SKM-1 (cell line): ENCODE data around the gene SNF8.
"Not testable (repeated sequence)": the region's sequence is repeated elsewhere in the genome, so short reads cannot be mapped to it uniquely, and the experiment has no call there.

Source experiments
- DNase-seq: peaks from one replicate; lab custom pipeline; 2025; ENCODE audit not compliant: unreplicated experiment; lab: John Stamatoyannopoulos, UW

Gene SNF8

GRCh38 chr17:48944515-48945260 lies at the start of gene SNF8:
SNF8 (minus strand) TSS chr17:48944842; CDS start chr17:48944734, 108 bp downstream.
- peak; percentile 63 for DNase-seq

- no peak for DNase-seq
Observed at GRCh38 chr17:48993951-48994350, 49.3 kb upstream of the SNF8 start.

- DNase-seq, result no peak
Observed at GRCh38 chr17:48993305-48993704, 48.7 kb upstream of the SNF8 start.

GRCh38 chr17:48992444-48992843 lies 47.8 kb upstream of the SNF8 start:
- no peak for DNase-seq

- no peak for DNase-seq
Observed at GRCh38 chr17:48990882-48991357, 46.3 kb upstream of the SNF8 start.

- DNase-seq, result no peak
Observed at GRCh38 chr17:48989100-48989499, 44.5 kb upstream of the SNF8 start.

GRCh38 chr17:48985436-48986245 lies 41.0 kb upstream of the SNF8 start:
- DNase-seq, result no peak

- DNase-seq, result no peak
Observed at GRCh38 chr17:48981927-48982539, 37.4 kb upstream of the SNF8 start.

- no peak for DNase-seq
Observed at GRCh38 chr17:48973806-48974205, 29.2 kb upstream of the SNF8 start.

- no peak for DNase-seq
Observed at GRCh38 chr17:48972749-48973097, 28.1 kb upstream of the SNF8 start.

- DNase-seq, result no peak
Observed at GRCh38 chr17:48970865-48971687, 26.4 kb upstream of the SNF8 start.

- no peak for DNase-seq
Observed at GRCh38 chr17:48970224-48970623, 25.6 kb upstream of the SNF8 start.

- peak; percentile 27 for DNase-seq
Observed at GRCh38 chr17:48961516-48962233, 17.0 kb upstream of the SNF8 start.

- no peak for DNase-seq
Observed at GRCh38 chr17:48960834-48961515, 16.3 kb upstream of the SNF8 start.

- DNase-seq, result no peak
Observed at GRCh38 chr17:48954300-48954755, 9.7 kb upstream of the SNF8 start.

GRCh38 chr17:48952904-48953303 lies 8.3 kb upstream of the SNF8 start:
- DNase-seq, result no peak

GRCh38 chr17:48951572-48951971 lies 6.9 kb upstream of the SNF8 start:
- DNase-seq, result no peak

- DNase-seq, result not testable (repeated sequence)
Observed at GRCh38 chr17:48945261-48945651, 614 bp upstream of the SNF8 start.

- no peak for DNase-seq
Observed at GRCh38 chr17:48933035-48933434, 11.6 kb downstream of the SNF8 start.

- DNase-seq, result no peak
Observed at GRCh38 chr17:48930435-48930873, 14.2 kb downstream of the SNF8 start.
